Right lobe of liver (tissue), 4 donors: ENCODE data around the gene ADPRH.

Source experiments
- CTCF ChIP-seq, 4 donors: fragments of 200-600 bp in 3 of 4; fragments of 450-650 bp in 1 of 4; IDR thresholded peaks; one replicate each; pipeline versions ENCODE4 v1.5.1 to v1.8.0; 2016 to 2022; ENCODE audit warnings: antibody characterized with exemption in 4 of 4, mild to moderate bottlenecking in 2 of 4
- POLR2A ChIP-seq: fragments of 450-650 bp; IDR thresholded peaks from one replicate; pipeline ENCODE4 v1.6.1; 2017; ENCODE audit warnings: antibody characterized with exemption, mild to moderate bottlenecking
- donor health status: DM: no; HTN: no; CAD: no.
- donor health status: DM: no; HTN: no; CAD: no.
- donor health status: DM: no; HTN: yes; CAD: no.

GRCh38 chr3:119625451-119626153, 46.3 kb downstream of the ADPRH start:
- TF ChIP-seq CTCF (IDR thresholded peaks at IDR 0.05) (no peak), POLR2A (no peak)
